Kasumi-1 (cell line): ENCODE data around the gene GPATCH4.
"Not testable (repeated sequence)": the region's sequence is repeated elsewhere in the genome, so short reads cannot be mapped to it uniquely, and the experiment has no call there.

Source experiments
- DNase-seq, 2 experiments: peaks; one replicate each; lab custom pipeline; 2025; lab: John Stamatoyannopoulos, UW

The GPATCH4 gene

GRCh38 chr1:156596426-156596825 lies 4.9 kb downstream of the GPATCH4 start:
- no peak for DNase-seq

DNA sequence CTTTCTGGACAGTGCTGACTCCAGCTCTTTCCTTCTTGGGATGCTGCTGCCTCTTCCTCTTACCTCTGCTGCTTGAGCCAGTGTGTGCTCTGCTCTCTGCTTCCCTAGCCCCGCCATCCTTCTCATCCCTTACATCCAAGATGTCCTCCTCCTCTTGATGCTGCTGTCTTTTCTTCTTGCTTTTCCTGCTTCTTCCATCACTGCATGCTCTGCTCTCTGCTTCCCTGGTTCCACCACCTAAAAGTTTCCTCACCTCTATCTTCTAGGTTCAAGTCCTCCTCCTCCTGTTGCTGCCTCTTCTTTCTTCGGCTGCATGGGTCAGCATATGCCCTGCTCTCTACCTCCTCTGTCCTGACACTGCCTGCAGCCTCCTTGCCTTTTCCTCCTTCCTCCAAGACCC lies 6.3 kb downstream of the GPATCH4 start:
- no peak for DNase-seq

GRCh38 chr1:156594190-156594589 lies 7.1 kb downstream of the GPATCH4 start:
- DNase-seq, result no peak

DNA sequence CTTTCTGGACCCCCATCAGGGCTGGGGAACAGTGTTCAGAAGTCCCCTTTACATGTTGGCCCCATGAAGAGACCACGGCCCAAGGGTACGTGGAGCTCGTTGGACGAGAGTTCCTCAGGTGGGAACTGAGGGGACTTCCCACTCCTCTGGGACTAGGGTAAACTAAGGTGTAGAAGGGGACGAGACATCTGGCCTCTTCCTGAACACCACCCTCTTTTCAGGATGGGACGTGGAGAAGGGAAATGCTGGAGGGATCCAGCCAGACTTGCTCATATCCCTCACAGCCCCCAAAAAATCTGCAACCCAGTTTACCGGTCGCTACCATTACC lies 7.7 kb downstream of the GPATCH4 start:
- no peak for DNase-seq

- no peak for DNase-seq
Measured at GRCh38 chr1:156592910-156593660, 8.2 kb downstream of the GPATCH4 start.

DNA sequence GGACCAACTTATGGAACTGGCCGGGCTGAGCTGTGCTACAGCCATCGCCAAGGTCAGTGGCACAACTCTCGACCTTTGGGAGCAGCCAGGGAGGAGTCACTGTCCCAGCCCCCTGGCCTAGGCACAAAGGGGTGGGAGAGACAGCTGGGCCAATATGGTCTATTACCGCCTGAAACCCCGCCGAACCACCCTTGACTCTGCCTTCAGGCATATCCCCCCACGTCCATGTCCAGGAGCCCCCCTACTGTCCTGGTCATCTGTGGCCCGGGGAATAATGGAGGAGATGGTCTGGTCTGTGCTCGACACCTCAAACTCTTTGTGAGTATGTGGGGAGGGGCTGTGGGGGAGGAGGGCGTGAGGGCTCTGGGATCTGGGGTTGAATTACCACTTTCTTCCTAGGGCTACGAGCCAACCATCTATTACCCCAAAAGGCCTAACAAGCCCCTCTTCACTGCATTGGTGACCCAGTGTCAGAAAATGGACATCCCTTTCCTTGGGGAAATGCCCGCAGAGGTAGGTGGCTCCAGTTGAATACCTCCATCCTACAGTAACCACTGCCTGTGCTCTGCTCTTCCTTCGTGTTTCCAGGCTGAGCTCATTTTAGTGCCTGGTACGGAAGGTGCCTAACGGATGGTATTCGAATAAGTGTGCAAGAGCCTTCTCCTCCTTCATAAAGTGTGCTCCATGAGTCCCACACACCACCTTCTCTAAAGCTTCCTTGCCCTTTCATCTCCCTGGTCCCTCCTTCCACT lies 8.9 kb downstream of the GPATCH4 start:
- DNase-seq, result no peak

DNA sequence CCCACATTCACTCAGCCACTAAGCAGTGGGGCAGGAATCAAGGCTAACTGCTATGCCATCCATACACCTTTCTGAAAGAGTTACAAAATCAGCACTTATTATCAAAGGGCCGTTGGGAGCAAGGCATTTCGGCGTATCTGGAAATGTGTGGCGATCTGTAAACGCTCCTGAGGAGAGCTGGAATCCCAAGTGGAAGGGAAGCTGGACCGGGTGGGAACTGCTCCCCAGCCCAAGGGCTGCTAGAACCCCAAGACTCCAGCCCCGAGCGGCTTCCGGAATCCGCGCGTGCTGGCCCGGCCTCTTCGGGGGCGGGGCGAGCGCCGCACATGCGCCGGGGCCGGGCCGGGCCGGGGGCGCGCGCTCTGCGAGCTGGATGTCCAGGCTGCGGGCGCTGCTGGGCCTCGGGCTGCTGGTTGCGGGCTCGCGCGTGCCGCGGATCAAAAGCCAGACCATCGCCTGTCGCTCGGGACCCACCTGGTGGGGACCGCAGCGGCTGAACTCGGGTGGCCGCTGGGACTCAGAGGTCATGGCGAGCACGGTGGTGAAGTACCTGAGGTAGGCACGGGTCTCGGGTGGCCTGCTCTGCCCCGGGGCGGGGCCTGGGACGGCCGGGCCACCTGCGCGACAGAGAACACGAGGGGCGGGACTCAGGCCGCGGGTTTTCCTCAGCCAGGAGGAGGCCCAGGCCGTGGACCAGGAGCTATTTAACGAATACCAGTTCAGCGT lies 9.7 kb downstream of the GPATCH4 start, which contains the start of gene NAXE:
Gene NAXE, plus strand, starts transcription at position 345 of the 726 bp plus-strand sequence. Its CDS starts 29 bp downstream, at position 374.
- DNase-seq, result peak; percentile 52 to 66

DNA sequence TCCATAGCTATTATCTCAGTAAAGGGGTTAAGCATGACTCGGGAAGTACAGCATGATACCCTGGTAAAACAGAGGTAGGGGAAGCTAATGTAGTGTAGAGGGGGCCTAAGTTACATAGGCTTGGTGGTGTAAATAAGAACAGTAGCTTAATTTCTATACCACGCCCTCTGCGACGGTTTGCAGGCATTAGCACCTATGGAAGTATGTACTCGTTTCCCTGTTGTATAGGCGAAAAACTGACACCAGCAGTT lies 10.2 kb downstream of the GPATCH4 start:
- DNase-seq, result peak in 1 of 2 experiments; percentile 30

DNA sequence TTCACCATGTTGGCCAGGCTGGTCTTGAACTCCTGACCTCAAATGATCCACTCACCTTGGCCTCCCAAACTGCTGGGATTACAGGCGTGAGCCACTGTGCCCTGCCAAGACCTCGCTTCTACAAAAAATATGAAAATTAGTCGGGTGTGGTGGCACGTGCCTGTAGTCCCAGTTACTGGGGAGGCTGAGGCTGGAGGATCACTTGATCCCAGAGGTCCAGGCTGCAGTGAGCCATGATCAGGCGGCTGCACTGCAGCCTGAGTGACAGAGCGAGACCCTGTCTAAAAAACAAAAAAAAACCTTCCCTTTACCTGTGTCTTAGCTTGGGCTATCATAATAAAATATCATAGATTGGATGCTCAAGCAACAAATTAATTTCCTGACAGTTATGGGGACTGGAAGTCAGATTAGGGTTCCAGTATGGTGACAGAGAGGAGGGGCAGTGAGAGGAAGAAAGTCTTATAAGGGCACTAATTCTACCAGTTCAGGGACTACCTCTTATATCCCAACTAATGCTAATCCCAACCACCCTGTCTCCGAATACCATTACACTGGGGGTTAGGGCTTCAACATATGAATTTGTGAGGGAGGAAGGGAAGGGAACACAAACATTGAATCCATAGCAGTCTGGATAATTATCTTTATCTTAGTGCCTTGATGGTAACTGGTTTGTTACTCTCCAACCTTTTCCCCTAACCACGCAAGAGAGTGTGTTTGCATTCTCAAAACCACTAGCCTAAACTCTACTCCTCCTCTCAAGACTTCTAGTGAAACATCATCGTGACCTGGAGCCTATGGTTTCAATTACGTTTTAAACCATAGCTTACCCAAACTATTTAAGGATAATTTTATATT lies 10.7 kb downstream of the GPATCH4 start:
- DNase-seq, result no peak

DNA sequence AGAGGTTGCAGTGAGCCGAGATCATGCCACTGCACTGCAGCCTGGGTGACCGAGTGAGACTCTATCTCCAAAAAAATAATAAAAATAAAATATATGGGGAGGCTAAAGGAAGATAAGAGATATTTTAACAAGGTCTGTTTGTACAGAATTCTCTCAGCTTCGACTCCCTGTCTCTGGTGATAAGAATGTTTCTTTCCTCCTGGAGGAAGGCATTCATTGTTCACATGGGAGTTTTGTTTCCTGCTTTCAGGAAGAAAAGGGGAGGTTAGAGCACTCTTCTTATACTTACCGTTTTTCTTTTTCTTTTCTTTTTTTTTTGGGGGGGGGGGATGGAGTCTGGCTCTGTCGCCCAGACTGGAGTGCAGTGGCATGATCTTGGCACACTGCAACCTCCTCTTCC lies 11.7 kb downstream of the GPATCH4 start:
- DNase-seq, result no peak

DNA sequence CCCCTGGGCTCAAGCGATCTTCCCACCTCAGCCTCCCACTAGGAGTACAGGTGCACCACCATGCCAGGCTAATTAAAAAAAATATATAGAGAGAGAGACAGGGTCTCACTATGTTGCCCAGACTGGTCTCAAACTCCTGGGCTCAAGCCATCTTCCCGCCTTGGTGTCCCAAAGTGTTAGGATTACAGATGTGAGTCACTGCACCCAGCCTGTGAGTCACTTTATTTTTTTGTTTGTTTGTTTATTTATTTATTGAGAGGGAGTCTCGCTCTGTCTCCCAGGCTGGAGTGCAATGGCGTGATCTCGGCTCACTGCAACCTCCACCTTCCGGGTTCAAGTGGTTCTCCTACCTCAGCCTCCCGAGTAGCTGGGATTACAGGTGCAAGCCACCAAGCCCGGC lies 13.4 kb downstream of the GPATCH4 start:
- DNase-seq, result not testable (repeated sequence)

DNA sequence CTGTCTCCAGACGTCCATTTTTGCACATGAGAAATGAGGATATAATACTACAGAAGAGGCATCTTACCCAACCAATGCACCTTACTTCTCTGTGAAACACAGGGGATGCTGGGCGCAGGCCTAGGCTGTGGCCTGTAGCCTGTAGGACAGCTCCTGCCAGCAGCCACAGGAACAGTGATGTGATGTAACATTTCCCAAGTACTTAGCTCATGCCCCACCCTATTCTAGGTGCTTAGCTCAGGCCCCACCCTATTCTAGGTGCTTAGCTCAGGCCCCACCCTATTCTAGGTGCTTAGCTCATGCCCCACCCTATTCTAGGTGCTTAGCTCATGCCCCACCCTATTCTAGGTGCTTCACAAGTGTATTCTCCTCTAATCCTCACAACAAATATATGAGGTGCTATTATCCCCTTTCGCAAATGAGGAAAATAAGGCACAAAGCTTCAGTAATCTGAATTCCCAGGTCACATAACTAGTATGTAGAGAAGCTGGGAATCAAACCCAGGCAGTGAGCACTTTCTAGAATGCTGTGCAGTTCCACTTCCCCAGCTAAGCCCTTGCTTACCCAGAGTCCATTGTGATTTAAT lies 14.3 kb downstream of the GPATCH4 start:
- DNase-seq, result no peak

GRCh38 chr1:156586323-156586722 lies 15.0 kb downstream of the GPATCH4 start:
- no peak for DNase-seq

- DNase-seq, result peak in 1 of 2 experiments; percentile 10
Measured at GRCh38 chr1:156584813-156585212, 16.5 kb downstream of the GPATCH4 start.

GRCh38 chr1:156583821-156584622 lies 17.3 kb downstream of the GPATCH4 start:
- DNase-seq, result peak; percentile 86 to 94

GRCh38 chr1:156582388-156583017 lies 18.8 kb downstream of the GPATCH4 start:
- DNase-seq, result no peak

- DNase-seq, result no peak
Measured at GRCh38 chr1:156581661-156582387, 19.5 kb downstream of the GPATCH4 start.

DNA sequence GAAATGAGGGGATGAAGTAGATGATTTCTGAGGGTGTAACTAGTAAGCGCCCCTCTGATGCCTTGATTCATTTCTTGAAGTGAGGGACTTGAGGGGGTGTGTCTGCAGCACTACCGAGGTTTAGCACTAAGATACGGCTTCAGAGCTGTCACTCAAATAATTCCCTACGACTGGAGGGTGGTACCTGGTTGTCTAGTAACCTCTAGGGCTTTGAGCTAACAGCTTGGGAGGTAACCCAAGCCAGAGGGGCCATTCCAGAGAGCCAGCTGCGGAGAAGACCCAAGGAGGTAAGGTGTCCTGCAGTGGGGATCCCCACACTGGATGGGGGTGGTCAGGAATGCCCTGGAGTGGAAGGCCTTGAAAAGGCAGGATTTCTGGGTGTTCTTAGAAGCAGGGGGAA lies 21.8 kb downstream of the GPATCH4 start, which contains the start of gene TTC24:
Gene TTC24, plus strand, starts transcription at position 252 of the 400 bp plus-strand sequence. CDS start 1,642 bp downstream, outside the sequence.
- no peak for DNase-seq

DNA sequence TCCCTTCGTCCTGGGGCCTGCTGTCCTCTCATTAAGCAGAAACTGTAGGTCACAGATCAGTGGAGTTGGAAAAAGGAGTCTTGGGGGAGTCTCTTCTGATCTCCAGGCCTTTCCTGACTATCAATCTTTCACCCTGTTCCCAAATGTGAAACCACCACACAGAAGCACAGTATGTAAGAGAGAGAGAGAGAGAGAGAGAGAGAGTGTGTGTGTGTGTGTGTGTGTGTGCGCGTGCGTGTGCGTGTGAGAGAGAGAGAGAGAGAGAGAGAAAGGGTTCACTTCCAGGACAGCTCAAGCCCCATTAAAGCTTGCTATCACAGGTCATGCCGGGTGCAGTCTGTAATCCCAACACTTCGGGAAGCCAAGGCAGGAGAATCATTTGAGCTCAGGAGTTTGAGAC lies 23.2 kb downstream of the GPATCH4 start:
- no peak for DNase-seq

DNA sequence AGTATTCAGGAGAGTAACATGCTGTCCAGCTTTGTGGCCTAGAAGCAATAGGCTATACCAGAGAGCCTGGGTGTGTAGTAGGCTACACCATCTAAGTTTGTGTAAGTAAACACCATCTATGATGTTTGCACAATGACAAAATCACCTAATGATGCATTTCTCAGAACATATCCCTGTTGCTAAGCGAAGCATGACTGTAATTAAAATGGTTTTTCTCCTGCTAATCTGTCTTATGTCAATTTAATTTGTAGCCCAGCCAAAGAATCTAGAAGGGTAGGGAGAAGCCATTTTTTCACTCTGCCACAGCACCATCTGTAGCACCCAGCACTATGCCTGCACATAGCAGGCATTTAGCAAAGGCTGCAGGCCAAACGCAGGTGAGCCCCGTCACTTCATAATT lies 23.7 kb downstream of the GPATCH4 start:
- DNase-seq, result no peak
